HG03139 (cell line): ENCODE data around the gene MATK.

ENCODE experiments used
- ATAC-seq: cut with Tn5 transposase; IDR thresholded peaks from one replicate; pipeline ENCODE4 v1.9.1; 2021; ENCODE audit not compliant: unreplicated experiment

The MATK gene

GRCh38 chr19:3790209-3790734, 4.1 kb upstream of the MATK start:
- ATAC-seq, result no peak

GRCh38 chr19:3788996-3789778, 3.0 kb upstream of the MATK start:
- no peak for ATAC-seq

GRCh38 chr19:3785451-3785937, 687 bp downstream of the MATK start:
- no peak for ATAC-seq

GRCh38 chr19:3784607-3785450, 1.4 kb downstream of the MATK start:
- ATAC-seq, result no peak

- ATAC-seq, result no peak
Measured at GRCh38 chr19:3783660-3784584, 2.3 kb downstream of the MATK start.

- no peak for ATAC-seq
Measured at GRCh38 chr19:3782903-3783302, 3.3 kb downstream of the MATK start.

GRCh38 chr19:3782330-3782729, 3.9 kb downstream of the MATK start:
- ATAC-seq, result no peak

- no peak for ATAC-seq
Measured at GRCh38 chr19:3781603-3782002, 4.6 kb downstream of the MATK start.

GRCh38 chr19:3780786-3781304, 5.3 kb downstream of the MATK start:
- no peak for ATAC-seq

GRCh38 chr19:3778899-3779723, 7.1 kb downstream of the MATK start:
- no peak for ATAC-seq

GRCh38 chr19:3778104-3778867, 7.9 kb downstream of the MATK start:
- no peak for ATAC-seq

- ATAC-seq, result no peak
Measured at GRCh38 chr19:3776479-3777040, 9.6 kb downstream of the MATK start.

- no peak for ATAC-seq
Measured at GRCh38 chr19:3775831-3776230, 10.3 kb downstream of the MATK start.

- ATAC-seq, result no peak
Measured at GRCh38 chr19:3775374-3775711, 10.8 kb downstream of the MATK start.

GRCh38 chr19:3774621-3775373, 11.4 kb downstream of the MATK start:
- ATAC-seq, result no peak

- no peak for ATAC-seq
Measured at GRCh38 chr19:3773814-3774515, 12.2 kb downstream of the MATK start.

GRCh38 chr19:3771906-3772455, 14.2 kb downstream of the MATK start, which contains the start of gene RAX2:
RAX2 (minus strand) TSS chr19:3772228; CDS start chr19:3771742, 486 bp downstream.
- ATAC-seq, result no peak
